Fibroblast of villous mesenchyme (primary cell): ENCODE measurements around the gene ALKBH6. TPM values are rescaled to one million over a fixed set of nuclear protein-coding genes. Genes with fewer than 3 reads are reported as not detected.

Experiments
- DNase-seq: peaks from one replicate; pipeline ENCODE4 v3.0.0-alpha.2; 2010; ENCODE audit warnings: low read depth
- H3K4me3 ChIP-seq: 2 replicates; pipeline ENCODE4 v1.5.1; 2011; ENCODE audit warnings: low read depth, mild to moderate bottlenecking, low read length
- total RNA-seq: library from RNA; depleted of rRNA; stranded (reverse); fragments of >200 nt; gene quantifications from 2 replicates; pipeline ENCODE4 v1.2.3, GENCODE V29; 2012
- TF ChIP-seq, protein P1 (sequence below): IDR thresholded peaks from 2 replicates; pipeline ENCODE4 v1.5.1; 2012; ENCODE audit warnings: low read depth, mild to moderate bottlenecking, low read length; ENCODE audit not compliant: insufficient read depth

ALKBH6 gene
- total RNA-seq, 1 donor: 14.2 TPM

- H3K4me3 ChIP-seq: peak within 1 kb of the TSS; percentile 83
- TF ChIP-seq, protein P1, sequence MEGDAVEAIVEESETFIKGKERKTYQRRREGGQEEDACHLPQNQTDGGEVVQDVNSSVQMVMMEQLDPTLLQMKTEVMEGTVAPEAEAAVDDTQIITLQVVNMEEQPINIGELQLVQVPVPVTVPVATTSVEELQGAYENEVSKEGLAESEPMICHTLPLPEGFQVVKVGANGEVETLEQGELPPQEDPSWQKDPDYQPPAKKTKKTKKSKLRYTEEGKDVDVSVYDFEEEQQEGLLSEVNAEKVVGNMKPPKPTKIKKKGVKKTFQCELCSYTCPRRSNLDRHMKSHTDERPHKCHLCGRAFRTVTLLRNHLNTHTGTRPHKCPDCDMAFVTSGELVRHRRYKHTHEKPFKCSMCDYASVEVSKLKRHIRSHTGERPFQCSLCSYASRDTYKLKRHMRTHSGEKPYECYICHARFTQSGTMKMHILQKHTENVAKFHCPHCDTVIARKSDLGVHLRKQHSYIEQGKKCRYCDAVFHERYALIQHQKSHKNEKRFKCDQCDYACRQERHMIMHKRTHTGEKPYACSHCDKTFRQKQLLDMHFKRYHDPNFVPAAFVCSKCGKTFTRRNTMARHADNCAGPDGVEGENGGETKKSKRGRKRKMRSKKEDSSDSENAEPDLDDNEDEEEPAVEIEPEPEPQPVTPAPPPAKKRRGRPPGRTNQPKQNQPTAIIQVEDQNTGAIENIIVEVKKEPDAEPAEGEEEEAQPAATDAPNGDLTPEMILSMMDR: no peak
- peak; percentile 93 for DNase-seq
Measured at GRCh38 chr19:36054733-36055686, 41.0 kb upstream of the ALKBH6 start, which contains the start of gene WDR62. TSS of gene WDR62 (plus strand) at chr19:36054897. CDS start at chr19:36054972, 75 bp downstream.

DNA sequence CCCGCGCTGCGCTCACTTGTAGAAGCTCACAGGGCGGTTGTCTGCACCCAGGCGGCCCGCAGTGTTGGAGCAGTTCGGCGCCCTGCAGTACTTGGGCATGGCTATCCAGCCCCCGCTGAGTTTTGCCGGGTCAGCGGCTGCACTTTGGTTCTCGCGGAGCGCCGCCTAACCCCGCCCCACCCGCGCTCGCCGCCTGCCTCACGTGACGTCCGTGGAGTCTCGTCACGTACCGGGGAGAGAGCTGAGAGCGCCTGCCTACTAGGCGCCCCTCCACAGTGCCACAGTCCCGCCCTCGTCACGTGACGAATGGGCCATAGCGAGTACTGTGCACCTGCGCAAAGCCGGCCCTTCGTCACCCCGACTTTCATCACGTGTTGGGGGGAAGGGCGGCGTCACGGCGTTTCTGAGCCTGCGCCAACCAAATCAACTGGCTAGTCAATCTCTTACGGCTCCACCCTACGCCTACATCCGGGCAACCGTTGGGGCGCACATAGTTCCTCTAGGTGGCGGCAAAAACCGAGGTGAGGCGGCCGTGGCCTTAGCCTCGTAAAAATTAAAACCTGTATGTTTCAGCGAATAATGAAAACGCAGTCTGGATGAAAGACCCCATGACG is 40.2 kb upstream of the ALKBH6 start, which contains the start of gene THAP8:
Gene THAP8 (minus strand): TSS at position 167 of the 614 bp plus-strand sequence. CDS start 68 bp downstream, at position 99.
- TF ChIP-seq, protein P1: peak; percentile 40
- peak; percentile 100 for DNase-seq
- peak within 1 kb of the TSS; percentile 83 for H3K4me3 ChIP-seq

DNA sequence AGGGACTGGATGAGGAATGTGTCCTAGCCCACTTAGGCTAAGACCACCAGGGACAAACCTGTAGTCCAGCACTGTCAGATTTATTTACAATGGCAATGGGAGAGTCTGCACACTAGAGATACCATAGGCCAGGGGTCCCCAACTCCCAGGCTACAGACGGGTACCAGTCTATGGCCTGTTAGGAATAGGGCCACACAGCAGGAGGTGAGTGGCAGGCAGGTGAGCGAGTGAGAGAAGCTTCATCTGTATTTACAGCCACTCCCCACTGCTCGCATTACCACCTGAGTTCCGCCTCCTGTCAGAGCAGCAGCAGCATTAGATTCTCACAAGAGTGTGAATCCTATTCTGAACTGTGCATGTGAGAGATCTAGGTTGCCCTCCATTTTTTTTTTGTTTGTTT is 37.6 kb upstream of the ALKBH6 start:
- H3K4me3 ChIP-seq: no peak overlapping the region
- DNase-seq: no peak
- TF ChIP-seq, protein P1: no peak

- TF ChIP-seq, protein P1: peak; percentile 37
- DNase-seq: no peak
- H3K4me3 ChIP-seq: no peak overlapping the region
Measured at GRCh38 chr19:36051236-36051635, 37.2 kb upstream of the ALKBH6 start.

- H3K4me3 ChIP-seq: no peak overlapping the region
- TF ChIP-seq, protein P1: no peak
- no peak for DNase-seq
Measured at GRCh38 chr19:36049080-36049698, 35.2 kb upstream of the ALKBH6 start.

- DNase-seq: no peak
- TF ChIP-seq, protein P1: no peak
- no peak overlapping the region for H3K4me3 ChIP-seq
Measured at GRCh38 chr19:36047835-36048234, 33.8 kb upstream of the ALKBH6 start.
